Transverse colon (tissue), 4 donors: ENCODE data around the gene NKX2-3. TPM values are rescaled to one million over a fixed set of nuclear protein-coding genes. Genes with fewer than 3 reads are reported as not detected.

ENCODE experiments used
- DNase-seq: peaks from one replicate; pipeline ENCODE4 v3.0.0-alpha.2; 2019
- H3K27ac ChIP-seq, 4 donors: fragments of 200-600 bp; sonication (generic); 2 replicates each; pipeline ENCODE4 v1.5.1; 2016 to 2018; ENCODE audit warnings: inconsistent platforms in 4 of 4
- H3K27me3 ChIP-seq: fragments of 200-600 bp; sonication (generic); 2 replicates; pipeline ENCODE4 v1.5.1; 2017; ENCODE audit warnings: inconsistent platforms
- H3K36me3 ChIP-seq, 4 donors: fragments of 200-600 bp; sonication (generic); 2 replicates each; pipeline ENCODE4 v1.5.1; 2017 to 2019; ENCODE audit warnings: inconsistent platforms in 4 of 4
- H3K4me1 ChIP-seq, 4 donors: fragments of 200-600 bp; sonication (generic); 2 replicates each; pipeline ENCODE4 v1.5.1; 2017 to 2020; ENCODE audit warnings: inconsistent platforms in 4 of 4
- H3K4me3 ChIP-seq, 4 donors: fragments of 200-600 bp; sonication (generic); 1 replicate in 1 of 4; 2 replicates in 3 of 4; pipeline versions ENCODE4 v1.5.1 to v1.6.1; 2017 to 2019; ENCODE audit warnings: inconsistent platforms in 4 of 4
- H3K9me3 ChIP-seq, 2 donors: fragments of 200-600 bp; sonication (generic); 2 replicates each; pipeline ENCODE4 v1.5.1; 2017 to 2019; ENCODE audit warnings: inconsistent platforms in 2 of 2
- CTCF ChIP-seq, 5 experiments: fragments of 200-600 bp in 3 of 5; fragments of 450-650 bp in 2 of 5; sonication (generic) in 3 of 5; IDR thresholded peaks; 1 replicate in 2 of 5; 2 replicates in 3 of 5; pipeline ENCODE4 v1.5.1; 2016 to 2017; ENCODE audit warnings: antibody characterized with exemption in 5 of 5, inconsistent platforms in 3 of 5, mild to moderate bottlenecking in 2 of 5, moderate library complexity in 1 of 5
- EP300 ChIP-seq: sonication (generic); formaldehyde crosslinking; IDR thresholded peaks from one replicate; pipeline ENCODE4 v1.6.1; 2017; ENCODE audit warnings: antibody characterized with exemption, low read depth
- POLR2A ChIP-seq: fragments of 450-650 bp; IDR thresholded peaks from one replicate; pipeline ENCODE4 v1.6.1; 2016; ENCODE audit warnings: antibody characterized with exemption, mild to moderate bottlenecking, moderate library complexity
- POLR2AphosphoS5 ChIP-seq, 3 donors: sonication (generic); formaldehyde crosslinking; IDR thresholded peaks; one replicate each; pipeline ENCODE4 v1.6.1; 2016; ENCODE audit warnings: antibody characterized with exemption in 3 of 3
- WGBS, 2 donors: methylation state at CpG; one replicate each; pipeline ENCODE4 v1.1.5; 2018; ENCODE audit warnings: low coverage in 1 of 2; 5-methylcytosine and 5-hydroxymethylcytosine counted together
- in situ Hi-C, 4 donors: fragments of 200-750 bp; cut with MboI; loops; one replicate each; pipeline versions ENCODE4 v1.15.0 to v1.15.1; 2017; ENCODE audit warnings: low sequenced_read_pairs in 3 of 4, low pct_ligation_motif_present in 1 of 4, low pct_unique_long_range_greater_than_20kb in 1 of 4
- intact Hi-C: fragments of 100-400 bp; cut with DNase I; formaldehyde crosslinking; loops from one replicate; pipeline ENCODE4 v1.15.1; 2023; ENCODE audit warnings: low total_unique reads
- total RNA-seq, 4 donors: library from RNA; depleted of rRNA; stranded (reverse); fragments of >200 nt; gene quantifications; one replicate each; pipeline ENCODE4 v1.1.0, GENCODE V29; 2016

The NKX2-3 gene
- total RNA-seq, 4 donors from 2014 or later: 7.0 to 11.1 (median 9.7) TPM

- Histone ChIP-seq H3K4me1 (no peaks in the 10 kb centered on the region), H3K4me3 (no peak overlapping the region), H3K27ac (no peak overlapping the region), H3K9me3 (no peaks in the 10 kb centered on the region), H3K36me3 (no peaks in the 10 kb centered on the region), H3K27me3 (peaks cover 17% of the 10 kb centered on the region)
- in situ Hi-C loops: loop anchor here in 1 of 4 donors (10.0 kb wide), 1 partner anchor 59 kb away; no protein-coding TSS in a partner anchor
- intact Hi-C loops: no loop called here
- DNase-seq: no peak
- no peak for TF ChIP-seq POLR2AphosphoS5 (IDR thresholded peaks at IDR 0.05)
- no peak for TF ChIP-seq POLR2A
- no peak for TF ChIP-seq EP300
- no peak for TF ChIP-seq CTCF (IDR thresholded peaks at IDR 0.05)
- 51 to 60% methylated on average over 6 of the region's 6 CpGs for WGBS, 2 donors
Measured at GRCh38 chr10:99555825-99556523, 23.2 kb downstream of the NKX2-3 start.

GRCh38 chr10:99557044-99557443 is 24.3 kb downstream of the NKX2-3 start:
- H3K4me3 ChIP-seq: no peak overlapping the region
- 91 to 96% methylated on average over 4 to 5 of the region's 5 CpGs for WGBS, 2 donors
- H3K4me1 ChIP-seq: no peaks in the 10 kb centered on the region
- no peaks in the 10 kb centered on the region for H3K36me3 ChIP-seq
- TF ChIP-seq EP300 (no peak), POLR2A (no peak), POLR2AphosphoS5 (IDR thresholded peaks at IDR 0.05) (no peak), CTCF (IDR thresholded peaks at IDR 0.05) (no peak)
- H3K9me3 ChIP-seq: no peaks in the 10 kb centered on the region
- H3K27ac ChIP-seq: no peak overlapping the region
- no peak for DNase-seq
- in situ Hi-C loops: loop anchor here in 1 of 4 donors (10.0 kb wide), 1 partner anchor 58 kb away; no protein-coding TSS in a partner anchor
- peaks cover 9% of the 10 kb centered on the region for H3K27me3 ChIP-seq
- intact Hi-C loops: no loop called here

GRCh38 chr10:99558708-99559107 is 26.0 kb downstream of the NKX2-3 start:
- DNase-seq: no peak
- no peaks in the 10 kb centered on the region for H3K36me3 ChIP-seq
- H3K4me3 ChIP-seq: no peak overlapping the region
- WGBS, 2 donors: 83% methylated on average over 4 of the region's 4 CpGs; no CpG with 5 or more reads in 1 of the 2 donors
- H3K27me3 ChIP-seq: no peaks in the 10 kb centered on the region
- intact Hi-C loops: no loop called here
- no peaks in the 10 kb centered on the region for H3K9me3 ChIP-seq
- TF ChIP-seq POLR2A (no peak), CTCF (IDR thresholded peaks at IDR 0.05) (no peak), EP300 (no peak), POLR2AphosphoS5 (IDR thresholded peaks at IDR 0.05) (no peak)
- in situ Hi-C loops: loop anchor here in 1 of 4 donors (10.0 kb wide), 1 partner anchor 56 kb away; no protein-coding TSS in a partner anchor
- H3K4me1 ChIP-seq: no peaks in the 10 kb centered on the region
- H3K27ac ChIP-seq: no peak overlapping the region

- Histone ChIP-seq H3K9me3 (no peaks in the 10 kb centered on the region), H3K4me3 (no peak overlapping the region), H3K27me3 (no peaks in the 10 kb centered on the region), H3K27ac (no peak overlapping the region), H3K36me3 (no peaks in the 10 kb centered on the region), H3K4me1 (peaks cover 0 to 3% (median 0%) of the 10 kb centered on the region in 4 donors)
- peak; percentile 59 for DNase-seq
- in situ Hi-C loops: loop anchor here in 1 of 4 donors (5.0 to 10.0 kb wide), 2 partner anchors 52 to 154 kb away; no protein-coding TSS in a partner anchor
- TF ChIP-seq CTCF (IDR thresholded peaks at IDR 0.05) (peak; percentile 80 to 83 (median 83)), POLR2A (no peak), POLR2AphosphoS5 (IDR thresholded peaks at IDR 0.05) (no peak), EP300 (no peak)
- WGBS, 2 donors: 18 to 38% methylated on average over 7 to 13 of the region's 13 CpGs
- intact Hi-C loops: loop anchor here (2.0 to 5.0 kb wide), 2 partner anchors 20 to 142 kb away; no protein-coding TSS in a partner anchor
Measured at GRCh38 chr10:99560277-99561126, 27.8 kb downstream of the NKX2-3 start.
